COLO668 (cell line): Measurements from ENCODE around the gene CFLAR.
"Not testable (repeated sequence)": the region's sequence is repeated elsewhere in the genome, so short reads cannot be mapped to it uniquely, and the experiment has no call there.

Source experiments
- DNase-seq: peaks from one replicate; lab custom pipeline; 2025; ENCODE audit not compliant: unreplicated experiment; lab: John Stamatoyannopoulos, UW

Gene CFLAR

GRCh38 chr2:201174687-201175086, 58.7 kb downstream of the CFLAR start:
- no peak for DNase-seq

GRCh38 chr2:201176081-201176481, 60.1 kb downstream of the CFLAR start:
- no peak for DNase-seq

- DNase-seq = no peak
Measured at GRCh38 chr2:201180010-201180409, 64.0 kb downstream of the CFLAR start.

GRCh38 chr2:201182650-201183364, 66.8 kb downstream of the CFLAR start, which contains the start of gene CASP10:
CASP10 (plus strand) TSS chr2:201183141; CDS start chr2:201185778, 2,637 bp downstream.
- no peak for DNase-seq

GRCh38 chr2:201183365-201183727, 67.4 kb downstream of the CFLAR start:
- no peak for DNase-seq

- DNase-seq = not testable (repeated sequence)
Measured at GRCh38 chr2:201183835-201184234, 67.9 kb downstream of the CFLAR start.

GRCh38 chr2:201184248-201184647, 68.3 kb downstream of the CFLAR start:
- DNase-seq = not testable (repeated sequence)

GRCh38 chr2:201185863-201186262, 69.9 kb downstream of the CFLAR start:
- no peak for DNase-seq

GRCh38 chr2:201186982-201187381, 71.0 kb downstream of the CFLAR start:
- DNase-seq = no peak

GRCh38 chr2:201188449-201188848, 72.5 kb downstream of the CFLAR start:
- no peak for DNase-seq

GRCh38 chr2:201191132-201191875, 75.3 kb downstream of the CFLAR start:
- no peak for DNase-seq

GRCh38 chr2:201194097-201194496, 78.1 kb downstream of the CFLAR start:
- no peak for DNase-seq

GRCh38 chr2:201195331-201195730, 79.4 kb downstream of the CFLAR start:
- DNase-seq = no peak

GRCh38 chr2:201196003-201196402, 80.0 kb downstream of the CFLAR start:
- no peak for DNase-seq

- no peak for DNase-seq
Measured at GRCh38 chr2:201196803-201197202, 80.8 kb downstream of the CFLAR start.

GRCh38 chr2:201197781-201198180, 81.8 kb downstream of the CFLAR start:
- no peak for DNase-seq

GRCh38 chr2:201199847-201200246, 83.9 kb downstream of the CFLAR start:
- DNase-seq = no peak

GRCh38 chr2:201200345-201200744, 84.4 kb downstream of the CFLAR start:
- DNase-seq = no peak

GRCh38 chr2:201201371-201201770, 85.4 kb downstream of the CFLAR start:
- no peak for DNase-seq

GRCh38 chr2:201203916-201204654, 88.1 kb downstream of the CFLAR start:
- no peak for DNase-seq

GRCh38 chr2:201204655-201205514, 88.9 kb downstream of the CFLAR start:
- no peak for DNase-seq
